GM18517 (cell line): Measurements from ENCODE around the gene EVA1B.

Source experiments
- ATAC-seq: cut with Tn5 transposase; IDR thresholded peaks from one replicate; pipeline ENCODE4 v1.9.1; 2021; ENCODE audit warnings: mild to moderate bottlenecking, moderate library complexity; ENCODE audit not compliant: unreplicated experiment

EVA1B gene

GRCh38 chr1:36346741-36347370 lies 23.4 kb upstream of the EVA1B start:
- no peak for ATAC-seq

GRCh38 chr1:36345353-36345752 lies 21.9 kb upstream of the EVA1B start:
- no peak for ATAC-seq

- no peak for ATAC-seq
These were observed 20.9 kb upstream of the EVA1B start for GRCh38 chr1:36344395-36344680.

GRCh38 chr1:36343651-36344394 lies 20.4 kb upstream of the EVA1B start:
- ATAC-seq: no peak

- ATAC-seq: no peak
These were observed 19.2 kb upstream of the EVA1B start for GRCh38 chr1:36342426-36343185.

GRCh38 chr1:36341626-36342320 lies 18.3 kb upstream of the EVA1B start:
- ATAC-seq: no peak

- ATAC-seq: no peak
These were observed 16.2 kb upstream of the EVA1B start for GRCh38 chr1:36339615-36340014.

- ATAC-seq: no peak
These were observed 15.8 kb upstream of the EVA1B start for GRCh38 chr1:36339215-36339614.

GRCh38 chr1:36337830-36338229 lies 14.4 kb upstream of the EVA1B start:
- no peak for ATAC-seq

GRCh38 chr1:36330940-36331339 lies 7.5 kb upstream of the EVA1B start:
- ATAC-seq: no peak

- no peak for ATAC-seq
These were observed 6.4 kb upstream of the EVA1B start for GRCh38 chr1:36329817-36330216.

- no peak for ATAC-seq
These were observed 5.3 kb upstream of the EVA1B start for GRCh38 chr1:36328713-36329112.

GRCh38 chr1:36328088-36328480 lies 4.6 kb upstream of the EVA1B start:
- no peak for ATAC-seq

GRCh38 chr1:36327421-36328087 lies 4.1 kb upstream of the EVA1B start:
- ATAC-seq: no peak

GRCh38 chr1:36326499-36326898 lies 3.1 kb upstream of the EVA1B start:
- no peak for ATAC-seq

GRCh38 chr1:36324353-36324703 lies 883 bp upstream of the EVA1B start:
- no peak for ATAC-seq

GRCh38 chr1:36322786-36323635 lies 434 bp downstream of the EVA1B start:
- ATAC-seq: no peak

- no peak for ATAC-seq
These were observed 1.2 kb downstream of the EVA1B start for GRCh38 chr1:36322041-36322785.

- no peak for ATAC-seq
These were observed 2.1 kb downstream of the EVA1B start for GRCh38 chr1:36321119-36321951.
